GM12864 (cell line): ENCODE results near the gene NMNAT2.

Experiments used
- DNase-seq: peaks from one replicate; pipeline ENCODE4 v3.0.0-alpha.2; 2011; ENCODE audit warnings: low read depth
- H3K4me3 ChIP-seq: 2 replicates; pipeline ENCODE4 v1.5.1; 2011; ENCODE audit warnings: mild to moderate bottlenecking, low read depth, low read length, control low read depth
- TF ChIP-seq, protein P1 (sequence below): IDR thresholded peaks from 2 replicates; pipeline ENCODE4 v1.5.1; 2011; ENCODE audit warnings: low read depth, mild to moderate bottlenecking, moderate library complexity, low read length, control low read depth, inconsistent platforms; ENCODE audit errors: missing control alignments

The NMNAT2 gene

DNA sequence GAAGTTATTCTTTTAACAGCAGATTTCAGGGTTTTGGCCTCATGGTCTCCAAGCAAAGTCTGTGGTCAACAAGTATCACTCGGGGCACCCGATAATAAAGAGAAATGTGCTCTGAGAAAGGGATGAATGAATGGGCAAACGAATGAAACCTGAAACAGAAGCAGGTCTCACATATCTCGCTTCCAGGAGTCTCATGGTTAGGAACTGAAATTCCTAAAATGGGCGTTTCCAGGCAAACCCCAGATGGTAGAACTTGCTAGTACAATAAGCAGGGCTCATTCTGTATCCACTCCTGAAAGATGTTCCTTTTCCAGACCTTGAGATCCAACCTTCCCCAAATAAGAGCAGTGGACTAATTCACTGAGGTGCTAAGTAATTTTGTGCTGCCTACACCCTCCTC lies 144.9 kb downstream of the NMNAT2 start:
- DNase-seq: no peak

DNA sequence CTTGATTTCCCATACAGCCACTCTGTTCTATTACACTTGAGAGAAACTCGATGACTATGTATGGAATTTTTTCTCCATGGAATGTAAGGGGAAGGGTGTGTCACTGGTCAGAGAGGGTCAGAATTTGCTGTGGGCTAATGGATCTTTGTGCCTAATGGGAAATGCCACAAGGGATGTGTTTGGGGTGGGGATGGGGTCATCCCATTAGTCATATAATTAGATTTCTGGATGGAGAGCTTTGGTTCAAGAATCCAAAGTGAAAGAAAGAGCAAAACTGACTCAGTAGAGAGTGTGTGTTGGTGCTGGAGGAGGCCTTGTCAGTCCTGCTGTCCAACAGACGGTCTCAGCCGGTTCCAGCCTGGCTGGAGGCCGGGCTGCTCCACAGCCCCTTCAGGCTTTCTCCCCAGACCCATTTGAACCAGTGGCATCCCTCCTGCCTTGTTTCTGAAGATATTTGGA lies 145.8 kb downstream of the NMNAT2 start:
- H3K4me3 ChIP-seq: no peak overlapping the region
- no peak for DNase-seq
- TF ChIP-seq, protein P1, sequence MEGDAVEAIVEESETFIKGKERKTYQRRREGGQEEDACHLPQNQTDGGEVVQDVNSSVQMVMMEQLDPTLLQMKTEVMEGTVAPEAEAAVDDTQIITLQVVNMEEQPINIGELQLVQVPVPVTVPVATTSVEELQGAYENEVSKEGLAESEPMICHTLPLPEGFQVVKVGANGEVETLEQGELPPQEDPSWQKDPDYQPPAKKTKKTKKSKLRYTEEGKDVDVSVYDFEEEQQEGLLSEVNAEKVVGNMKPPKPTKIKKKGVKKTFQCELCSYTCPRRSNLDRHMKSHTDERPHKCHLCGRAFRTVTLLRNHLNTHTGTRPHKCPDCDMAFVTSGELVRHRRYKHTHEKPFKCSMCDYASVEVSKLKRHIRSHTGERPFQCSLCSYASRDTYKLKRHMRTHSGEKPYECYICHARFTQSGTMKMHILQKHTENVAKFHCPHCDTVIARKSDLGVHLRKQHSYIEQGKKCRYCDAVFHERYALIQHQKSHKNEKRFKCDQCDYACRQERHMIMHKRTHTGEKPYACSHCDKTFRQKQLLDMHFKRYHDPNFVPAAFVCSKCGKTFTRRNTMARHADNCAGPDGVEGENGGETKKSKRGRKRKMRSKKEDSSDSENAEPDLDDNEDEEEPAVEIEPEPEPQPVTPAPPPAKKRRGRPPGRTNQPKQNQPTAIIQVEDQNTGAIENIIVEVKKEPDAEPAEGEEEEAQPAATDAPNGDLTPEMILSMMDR: no peak

More for the DNA sequence above, 144.9 kb downstream of the NMNAT2 start:
- TF ChIP-seq, protein P1: no peak
- H3K4me3 ChIP-seq: no peak overlapping the region

DNA sequence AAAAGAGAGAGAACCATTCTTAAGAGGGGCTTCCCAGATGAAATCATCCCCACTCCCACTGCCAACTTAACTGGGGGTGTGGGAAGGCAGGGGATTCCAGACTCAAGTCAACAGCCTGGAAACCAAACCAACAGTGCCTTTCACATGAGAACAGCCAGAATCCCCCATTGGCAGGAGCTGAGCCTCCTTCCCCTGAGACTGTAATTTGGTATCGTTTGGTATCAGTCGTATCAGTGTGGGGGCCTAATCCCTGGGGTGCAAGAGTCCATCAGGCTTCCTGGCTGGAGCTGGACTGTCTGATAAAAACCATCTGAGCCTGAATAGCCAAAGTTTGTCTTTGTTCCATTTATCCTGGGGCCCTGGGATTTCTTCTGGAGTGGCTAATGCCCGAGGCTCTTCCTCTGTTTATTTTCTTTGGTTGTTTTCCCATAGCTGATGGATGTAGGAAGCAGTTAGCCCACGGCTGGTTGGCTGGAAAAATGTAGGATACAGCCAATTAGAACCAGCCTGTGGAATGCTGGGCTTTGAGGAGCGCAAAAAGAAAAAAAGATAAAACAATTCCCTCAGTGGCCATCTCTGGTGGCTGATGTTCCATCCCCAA lies 147.5 kb downstream of the NMNAT2 start:
- DNase-seq: no peak
- H3K4me3 ChIP-seq: no peak overlapping the region
- TF ChIP-seq, protein P1: no peak

DNA sequence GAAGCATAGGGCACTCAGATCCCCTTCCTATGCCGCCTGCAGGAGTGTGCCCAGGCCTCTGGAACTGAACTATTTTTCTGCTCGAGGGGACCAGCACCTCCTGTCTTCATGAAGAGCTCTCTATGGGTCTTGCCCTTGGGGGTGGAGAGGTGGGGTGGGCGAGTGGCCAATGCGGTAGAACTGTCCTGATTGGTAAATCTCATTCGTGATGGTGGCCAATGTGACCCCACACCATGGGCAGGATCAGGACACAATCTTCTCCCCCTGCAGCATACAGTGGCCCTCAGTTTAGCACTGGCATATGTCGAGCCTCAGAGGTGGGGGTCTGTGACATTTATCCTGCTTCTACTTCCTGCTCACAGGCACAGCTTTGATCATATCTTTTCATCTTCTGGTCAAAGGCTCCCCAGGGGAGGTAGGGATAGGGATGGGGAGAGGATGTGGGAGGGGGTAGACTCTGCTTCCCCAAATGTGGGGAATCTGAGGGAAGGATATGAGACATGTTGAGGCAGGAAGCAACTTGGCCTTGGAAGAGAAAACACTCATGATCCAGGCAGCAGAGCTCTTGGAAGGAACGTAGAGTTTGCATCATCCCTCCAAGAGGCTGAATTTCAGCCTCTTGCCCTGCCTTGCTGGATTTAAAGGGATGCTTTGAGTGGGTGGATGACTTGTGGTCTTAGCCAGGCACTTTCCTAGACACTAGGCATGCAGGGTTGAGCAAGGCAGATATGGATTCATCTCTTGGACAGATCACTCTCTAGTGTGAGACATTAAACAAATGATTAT lies 150.3 kb downstream of the NMNAT2 start:
- no peak for DNase-seq
- no peak overlapping the region for H3K4me3 ChIP-seq
- TF ChIP-seq, protein P1: no peak

DNA sequence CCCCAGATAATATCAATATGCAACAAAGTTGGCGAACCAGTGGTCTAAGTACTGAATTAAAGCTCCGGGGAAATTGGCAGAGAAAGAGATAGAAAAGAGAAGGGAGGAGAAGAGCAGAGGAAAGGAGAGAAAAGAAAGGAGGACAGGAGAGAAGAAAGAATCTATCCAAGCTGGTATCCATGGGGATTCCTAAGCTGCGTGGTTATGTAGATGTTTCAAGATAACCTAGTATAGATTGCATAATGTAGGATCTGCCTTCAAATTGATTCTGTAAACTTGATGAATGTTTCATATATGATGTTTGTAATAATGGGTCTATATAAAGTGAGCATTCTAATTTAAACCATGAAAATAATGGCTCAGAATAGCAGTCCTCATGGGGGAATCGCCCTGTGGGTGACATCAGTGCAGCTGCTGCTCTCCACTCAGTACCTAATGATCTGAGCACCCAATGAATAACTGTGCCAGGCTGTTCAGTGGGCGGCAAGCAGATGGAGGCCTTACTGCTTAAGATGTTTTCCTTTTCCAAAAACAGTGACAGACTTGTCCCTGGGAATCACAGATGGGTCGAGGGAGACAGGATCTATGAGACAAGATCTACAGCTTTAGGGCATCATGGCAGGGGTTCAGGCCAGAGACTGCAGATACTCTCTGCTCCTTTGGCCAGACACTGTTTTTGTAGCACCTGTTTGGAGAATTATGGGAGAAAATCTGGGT lies 154.1 kb downstream of the NMNAT2 start:
- H3K4me3 ChIP-seq: no peak overlapping the region
- TF ChIP-seq, protein P1: no peak
- no peak for DNase-seq

DNA sequence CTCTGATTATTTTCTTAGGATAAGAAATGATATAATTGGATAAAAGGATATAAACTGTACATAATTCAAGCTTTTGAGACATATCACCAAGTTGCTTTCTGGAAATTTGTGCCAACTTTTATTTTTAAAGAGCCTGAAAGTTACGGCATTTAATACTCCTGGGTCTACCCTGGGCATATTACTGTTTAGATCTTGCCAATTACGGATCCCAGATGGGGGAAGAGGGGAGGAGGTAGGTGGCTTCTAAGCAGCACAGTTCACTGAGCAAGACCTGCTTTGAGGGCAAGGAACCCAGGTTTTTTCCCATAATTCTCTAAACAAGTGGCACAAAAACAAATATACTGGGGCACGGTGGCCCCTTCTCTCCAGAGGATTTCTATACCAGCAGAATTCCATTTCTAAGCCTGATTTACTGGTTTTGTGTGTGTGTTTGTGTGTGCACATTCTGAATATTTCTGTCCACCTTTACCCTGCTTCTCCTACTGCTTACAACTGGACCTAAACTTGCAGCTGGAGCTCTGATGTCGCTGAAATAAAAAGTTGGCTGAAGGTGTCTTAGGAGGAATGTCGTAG lies 155.5 kb downstream of the NMNAT2 start:
- TF ChIP-seq, protein P1: no peak
- no peak for DNase-seq

More for the DNA sequence above, 155.5 kb downstream of the NMNAT2 start:
- no peak overlapping the region for H3K4me3 ChIP-seq
